SK-N-SH treated with all-trans-retinoic acid at 6 μM for 48 hours (cell line): ENCODE data around the gene RREB1.

Source experiments
- CSDC2 ChIP-seq: fragments of 250-450 bp; sonication (Bioruptor Pico); IDR thresholded peaks from 2 replicates; pipeline ENCODE4 v1.5.0; 2020; ENCODE audit warnings: mild to moderate bottlenecking, moderate library complexity
- ISL1 ChIP-seq: fragments of 250-450 bp; sonication (Bioruptor Pico); IDR thresholded peaks from 2 replicates; pipeline ENCODE4 v2.1.2; 2022; ENCODE audit warnings: mild to moderate bottlenecking, moderate library complexity
- TOX ChIP-seq: fragments of 250-450 bp; sonication (Bioruptor Pico); IDR thresholded peaks from 2 replicates; pipeline ENCODE4 v1.8.0; 2021; ENCODE audit warnings: mild to moderate bottlenecking, moderate library complexity, borderline replicate concordance
- ZC3H10 ChIP-seq: fragments of 250-450 bp; sonication (Bioruptor Pico); IDR thresholded peaks from 2 replicates; pipeline ENCODE4 v1.5.1; 2021; ENCODE audit warnings: mild to moderate bottlenecking, moderate library complexity
- ZFP30 ChIP-seq: fragments of 450-650 bp; formaldehyde crosslinking; IDR thresholded peaks from 2 replicates; pipeline ENCODE4 v1.5.0; 2022; ENCODE audit warnings: mild to moderate bottlenecking, moderate library complexity
- ZNF565 ChIP-seq: fragments of 450-650 bp; formaldehyde crosslinking; conservative IDR thresholded peaks from 2 replicates; pipeline ENCODE4 v1.5.0; 2020; ENCODE audit warnings: low read depth, mild to moderate bottlenecking, moderate library complexity
- ZNF70 ChIP-seq: fragments of 450-650 bp; formaldehyde crosslinking; IDR thresholded peaks from 2 replicates; pipeline ENCODE4 v1.5.0; 2020; ENCODE audit warnings: mild to moderate bottlenecking, moderate library complexity
- TF ChIP-seq, protein P1 (sequence below): fragments of 250-450 bp; sonication (Bioruptor Pico); IDR thresholded peaks from 2 replicates; pipeline ENCODE4 v1.5.1; 2020; ENCODE audit warnings: low read depth, mild to moderate bottlenecking, moderate library complexity
- TF ChIP-seq, protein P2 (sequence below): fragments of 250-450 bp; sonication (Bioruptor Pico); IDR thresholded peaks from 2 replicates; pipeline ENCODE4 v1.5.1; 2021; ENCODE audit warnings: mild to moderate bottlenecking, moderate library complexity

DNA sequence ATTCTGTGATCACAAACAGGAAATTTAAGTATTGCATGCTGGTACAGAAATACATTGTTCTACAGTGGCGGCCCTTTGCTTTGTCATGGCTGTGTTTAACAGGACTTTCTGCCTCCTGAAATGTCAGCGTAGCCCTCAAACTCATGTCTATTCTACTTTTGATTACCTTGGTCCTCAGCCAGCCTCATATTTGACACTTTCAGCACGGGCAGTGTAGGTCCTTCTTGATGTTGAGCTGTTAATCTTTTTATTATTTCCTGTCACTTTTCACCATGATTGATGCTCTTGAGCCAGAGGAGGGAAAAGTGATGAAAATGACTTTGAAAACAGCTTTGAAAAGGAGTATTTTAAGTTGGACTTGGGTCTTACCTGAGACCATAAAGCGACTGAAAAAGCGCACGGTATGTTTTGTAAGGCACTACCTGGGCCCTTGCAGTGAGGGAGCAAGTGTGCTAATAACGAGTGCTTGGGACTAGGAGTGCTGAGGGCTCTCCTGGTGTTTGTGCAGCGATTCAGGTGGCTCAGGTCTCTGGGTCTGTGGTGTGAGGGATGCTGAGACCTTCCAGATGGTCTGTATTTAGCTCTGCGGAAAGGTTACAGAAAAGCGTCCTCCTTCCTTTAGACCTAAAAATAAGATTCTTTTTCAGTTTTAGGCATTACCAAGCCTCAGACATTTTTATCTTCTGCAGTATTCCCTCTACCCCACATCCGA, 45.2 kb upstream of the RREB1 start:
- TF ChIP-seq, protein P1, sequence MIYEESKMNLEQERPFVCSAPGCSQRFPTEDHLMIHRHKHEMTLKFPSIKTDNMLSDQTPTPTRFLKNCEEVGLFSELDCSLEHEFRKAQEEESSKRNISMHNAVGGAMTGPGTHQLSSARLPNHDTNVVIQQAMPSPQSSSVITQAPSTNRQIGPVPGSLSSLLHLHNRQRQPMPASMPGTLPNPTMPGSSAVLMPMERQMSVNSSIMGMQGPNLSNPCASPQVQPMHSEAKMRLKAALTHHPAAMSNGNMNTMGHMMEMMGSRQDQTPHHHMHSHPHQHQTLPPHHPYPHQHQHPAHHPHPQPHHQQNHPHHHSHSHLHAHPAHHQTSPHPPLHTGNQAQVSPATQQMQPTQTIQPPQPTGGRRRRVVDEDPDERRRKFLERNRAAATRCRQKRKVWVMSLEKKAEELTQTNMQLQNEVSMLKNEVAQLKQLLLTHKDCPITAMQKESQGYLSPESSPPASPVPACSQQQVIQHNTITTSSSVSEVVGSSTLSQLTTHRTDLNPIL (CRISPR knock-in tag): no peak
- TF ChIP-seq ZFP30 (CRISPR knock-in tag) (no peak), CSDC2 (CRISPR knock-in tag) (no peak), ISL1 (no peak), ZNF70 (CRISPR knock-in tag) (no peak), TOX (CRISPR knock-in tag) (no peak), ZNF565 (no peak), ZC3H10 (CRISPR knock-in tag) (no peak)
- TF ChIP-seq, protein P2, sequence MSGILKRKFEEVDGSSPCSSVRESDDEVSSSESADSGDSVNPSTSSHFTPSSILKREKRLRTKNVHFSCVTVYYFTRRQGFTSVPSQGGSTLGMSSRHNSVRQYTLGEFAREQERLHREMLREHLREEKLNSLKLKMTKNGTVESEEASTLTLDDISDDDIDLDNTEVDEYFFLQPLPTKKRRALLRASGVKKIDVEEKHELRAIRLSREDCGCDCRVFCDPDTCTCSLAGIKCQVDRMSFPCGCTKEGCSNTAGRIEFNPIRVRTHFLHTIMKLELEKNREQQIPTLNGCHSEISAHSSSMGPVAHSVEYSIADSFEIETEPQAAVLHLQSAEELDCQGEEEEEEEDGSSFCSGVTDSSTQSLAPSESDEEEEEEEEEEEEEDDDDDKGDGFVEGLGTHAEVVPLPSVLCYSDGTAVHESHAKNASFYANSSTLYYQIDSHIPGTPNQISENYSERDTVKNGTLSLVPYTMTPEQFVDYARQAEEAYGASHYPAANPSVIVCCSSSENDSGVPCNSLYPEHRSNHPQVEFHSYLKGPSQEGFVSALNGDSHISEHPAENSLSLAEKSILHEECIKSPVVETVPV: no peak
